HepG2 (cell line): Measurements from ENCODE around the gene MEPCE. TPM values are rescaled to one million over a fixed set of nuclear protein-coding genes. Genes with fewer than 3 reads are reported as not detected.

Experiments
- ATAC-seq: fragments of 200-7000 bp; cut with Tn5 transposase; 3 replicates; pipeline ENCODE4 v1.9.1; 2020; ENCODE audit warnings: mild to moderate bottlenecking, moderate library complexity
- BruUV-seq: library from RNA; stranded (reverse); fragments of 400-500 nt; replicated peaks from 2 replicates; lab custom pipeline; 2021; lab: Mats Ljungman, UMichigan
- CTCF ChIA-PET: fragments of 300-600 bp; formaldehyde crosslinking; extraction: SDS; loops from one replicate; lab custom pipeline; 2021; ENCODE audit warnings: low total read pairs, inconsistent platforms, low intra/inter-chr PET ratio; lab: Yijun Ruan, JAX
- POLR2A ChIA-PET: fragments of 350-600 bp; sonication (Branson Sonifier 250); formaldehyde crosslinking; loops from one replicate; lab custom pipeline; 2020; ENCODE audit warnings: antibody characterized with exemption, inconsistent platforms; lab: Yijun Ruan, JAX
- DNase-seq: peaks from one replicate; pipeline ENCODE4 v3.0.0-alpha.2; 2015; ENCODE audit warnings: low spot score
- FAIRE-seq: peaks from 3 replicates; lab custom pipeline; 2011; peaks lifted over from hg19 to GRCh38; lab: Jason Lieb, UNC
- H2AFZ ChIP-seq: one replicate; pipeline ENCODE4 v1.6.1; 2011; ENCODE audit warnings: low read length, inconsistent platforms
- H3K27ac ChIP-seq: fragments of 300-600 bp; 3 replicates; pipeline ENCODE4 v1.8.0; 2011; ENCODE audit warnings: mixed run types, mild to moderate bottlenecking, mixed read lengths, low read length, inconsistent platforms; ENCODE audit not compliant: insufficient read depth; ENCODE audit errors: extremely low read length
- H3K27me3 ChIP-seq, 2 experiments: fragments of 200-600 bp in 1 of 2; 2 replicates in 1 of 2; 3 replicates in 1 of 2; pipeline versions ENCODE4 v1.6.0 to v1.8.0; 2011; ENCODE audit warnings: low read length in 2 of 2, mild to moderate bottlenecking in 2 of 2, moderate library complexity in 2 of 2, inconsistent platforms in 1 of 2; ENCODE audit not compliant: insufficient read depth in 2 of 2, control insufficient read depth in 1 of 2
- H3K36me3 ChIP-seq, 2 experiments: fragments of 200-600 bp in 1 of 2; replicated peaks in 1 of 2; 2 replicates in 1 of 2; 3 replicates in 1 of 2; pipeline versions ENCODE4 v1.5.1 to v1.8.0; 2011; ENCODE audit warnings: low read length in 2 of 2, inconsistent platforms in 1 of 2; ENCODE audit not compliant: insufficient read depth in 2 of 2, control insufficient read depth in 1 of 2
- H3K4me1 ChIP-seq: 2 replicates; pipeline ENCODE4 v1.5.1; 2012; ENCODE audit warnings: low read length, inconsistent platforms; ENCODE audit not compliant: insufficient read depth
- H3K4me2 ChIP-seq: 2 replicates; pipeline ENCODE4 v1.6.0; 2011; ENCODE audit warnings: low read depth, low read length, inconsistent platforms
- H3K4me3 ChIP-seq, 3 experiments: fragments of 200-600 bp in 1 of 3; sonication (generic), shearing (Covaris generic) in 1 of 3; replicated peaks in 1 of 3; 2 replicates each; pipeline ENCODE4 v1.5.1; 2011 to 2016; ENCODE audit warnings: low read length in 3 of 3, inconsistent platforms in 2 of 3, low read depth in 2 of 3, mild to moderate bottlenecking in 2 of 3, control low read depth in 1 of 3, mixed read lengths in 1 of 3; ENCODE audit not compliant: insufficient read depth in 1 of 3
- H3K79me2 ChIP-seq: one replicate; pipeline ENCODE4 v1.6.1; 2011; ENCODE audit warnings: low read length, inconsistent platforms; ENCODE audit not compliant: insufficient read depth
- H3K9ac ChIP-seq: 2 replicates; pipeline ENCODE4 v1.6.0; 2011; ENCODE audit warnings: mild to moderate bottlenecking, low read depth, low read length, inconsistent platforms; ENCODE audit not compliant: insufficient read depth
- H3K9me3 ChIP-seq: 2 replicates; pipeline ENCODE4 v1.5.1; 2012; ENCODE audit warnings: mild to moderate bottlenecking, low read length
- H4K20me1 ChIP-seq: 2 replicates; pipeline ENCODE4 v1.6.0; 2011; ENCODE audit warnings: inconsistent platforms, mild to moderate bottlenecking, low read length, moderate library complexity; ENCODE audit not compliant: insufficient read depth
- ATF5 ChIP-seq: sonication (generic); formaldehyde crosslinking; IDR thresholded peaks from 2 replicates; pipeline ENCODE4 v1.4.0; 2020; ENCODE audit warnings: mild to moderate bottlenecking, low read depth, missing genetic modification reagents
- CBFB ChIP-seq: sonication (generic); formaldehyde crosslinking; IDR thresholded peaks from 2 replicates; pipeline ENCODE4 v1.4.0; 2020; ENCODE audit warnings: missing genetic modification reagents
- ETV6 ChIP-seq: sonication (generic); formaldehyde crosslinking; conservative IDR thresholded peaks from 2 replicates; pipeline ENCODE4 v1.4.0; 2020; ENCODE audit warnings: missing genetic modification reagents
- FOXP4 ChIP-seq: sonication (generic); formaldehyde crosslinking; IDR thresholded peaks from 2 replicates; pipeline ENCODE4 v1.4.0; 2020; ENCODE audit warnings: missing genetic modification reagents
- MED13 ChIP-seq: sonication (generic); formaldehyde crosslinking; IDR thresholded peaks from 2 replicates; pipeline ENCODE4 v1.5.0; 2020; ENCODE audit warnings: missing genetic modification reagents
- POLR2G ChIP-seq: fragments of 200-400 bp; formaldehyde crosslinking; IDR thresholded peaks from 2 replicates; pipeline ENCODE4 v1.6.1; 2018; ENCODE audit warnings: mild to moderate bottlenecking, low read depth, low read length, moderate library complexity
- ZFP62 ChIP-seq: sonication (generic); formaldehyde crosslinking; IDR thresholded peaks from 2 replicates; pipeline ENCODE4 v1.4.0; 2020; ENCODE audit warnings: missing genetic modification reagents
- ZNF136 ChIP-seq: sonication (generic); formaldehyde crosslinking; IDR thresholded peaks from 2 replicates; pipeline ENCODE4 v1.8.1; 2022; ENCODE audit warnings: low read depth, mild to moderate bottlenecking, moderate library complexity, missing genetic modification reagents
- ZNF510 ChIP-seq: sonication (generic); formaldehyde crosslinking; IDR thresholded peaks from 2 replicates; pipeline ENCODE4 v1.4.0; 2020; ENCODE audit warnings: low read depth, mild to moderate bottlenecking, missing genetic modification reagents
- ZNF562 ChIP-seq: sonication (generic); formaldehyde crosslinking; IDR thresholded peaks from 2 replicates; pipeline ENCODE4 v1.8.0; 2022; ENCODE audit warnings: missing genetic modification reagents, borderline replicate concordance
- ZNF674 ChIP-seq: sonication (generic); formaldehyde crosslinking; IDR thresholded peaks from 2 replicates; pipeline ENCODE4 v1.5.0; 2020; ENCODE audit warnings: low read depth, mild to moderate bottlenecking, missing genetic modification reagents
- WGBS: methylation state at CpG from one replicate; pipeline ENCODE4 v1.1.6; 2017; ENCODE audit warnings: low lambda C conversion rate; 5-methylcytosine and 5-hydroxymethylcytosine counted together
- in situ Hi-C: cut with HindIII; loops from 2 replicates; pipeline ENCODE4 v1.10.0; 2017; ENCODE audit warnings: low pct_unique_long_range_greater_than_20kb; ENCODE audit not compliant: extremely low pct_ligation_motif_present
- intact Hi-C: fragments of 100-400 bp; cut with micrococcal nuclease; formaldehyde crosslinking; loops from one replicate; pipeline ENCODE4 v1.10.0; 2022; ENCODE audit not compliant: unreplicated experiment
- polyA plus RNA-seq, 8 experiments: library from polyadenylated mRNA; depleted of rRNA in 3 of 8; stranded (reverse) in 7 of 8; unstranded in 1 of 8; fragments of >200 nt; fragmentation: Illumina TruSeq in 4 of 8; extraction: Trizol in 4 of 8; gene quantifications; 2 replicates each; pipeline versions ENCODE4 v1.2.1 to v1.2.3, GENCODE V29; 2011 to 2016; ENCODE audit warnings: low read depth in 4 of 8, missing spikeins in 1 of 8, mixed read lengths in 1 of 8; ENCODE audit not compliant: insufficient read depth in 1 of 8
- total RNA-seq, 5 experiments: library from RNA; depleted of rRNA; stranded (reverse); fragments of >200 nt; fragmentation: Illumina TruSeq; extraction: Trizol; gene quantifications; 2 replicates each; pipeline ENCODE4 v1.2.3, GENCODE V29; 2016; ENCODE audit warnings: low read depth in 1 of 5
- TF ChIP-seq, protein P1 (sequence below): sonication (generic); formaldehyde crosslinking; IDR thresholded peaks from 2 replicates; pipeline ENCODE4 v1.5.0; 2020; ENCODE audit warnings: missing genetic modification reagents
- TF ChIP-seq, protein P2 (sequence below): IDR thresholded peaks from 2 replicates; pipeline ENCODE4 v1.6.1; 2016; ENCODE audit warnings: control low read depth

MEPCE gene
- total and polyA plus RNA-seq, 2 of the 13 experiments (the other 11 are each of a cell fraction or from before 2014, with no cell fraction given), result 12.3 to 26.0 TPM

- Histone ChIP-seq H3K79me2 (no peaks in the 10 kb centered on the region), H3K36me3 (no peaks in the 10 kb centered on the region), H3K4me2 (no peak overlapping the region), H2AFZ (no peak overlapping the region), H3K27me3 (peaks cover 0 to 2% of the 10 kb centered on the region in 2 experiments; a peak in 1 of 5 replicates), H4K20me1 (no peaks in the 10 kb centered on the region), H3K9ac (no peak overlapping the region), H3K4me3 (no peak overlapping the region), H3K4me1 (peaks cover 22% of the 10 kb centered on the region), H3K27ac (no peak overlapping the region), H3K9me3 (no peaks in the 10 kb centered on the region)
- 59% methylated on average over 2 of the region's 2 CpGs for WGBS
- in situ Hi-C loops (loop anchor here (10.0 kb wide), 1 partner anchor 230 kb away; the partner anchor contains the start of gene GIGYF1), intact Hi-C loops (loop anchor here (5.0 kb wide), 1 partner anchor 98 kb away; no protein-coding TSS in a partner anchor)
- no TSS peak for BruUV-seq
- DNase-seq (no peak), ATAC-seq (no peak), FAIRE-seq (no peak)
- CTCF ChIA-PET, result interaction anchor here (0.9 to 2.1 kb wide), 2 partner anchors 18 to 95 kb away, joined by 3 to 8 read pairs; partner anchors contain the start of gene NYAP1
- POLR2A ChIA-PET, result interaction anchor here (1.1 to 1.6 kb wide), 2 partner anchors 36 to 122 kb away, joined by 3 to 8 read pairs; partner anchors contain the start of genes FBXO24 and ZCWPW1
- TF ChIP-seq MED13 (CRISPR knock-in tag) (no peak), ATF5 (no peak), ZNF136 (no peak), ZNF510 (CRISPR knock-in tag) (no peak), ZNF562 (no peak), ZNF674 (CRISPR knock-in tag) (no peak), FOXP4 (CRISPR knock-in tag) (no peak), POLR2G (no peak), ETV6 (no peak), CBFB (no peak), ZFP62 (no peak)
- TF ChIP-seq, protein P1, sequence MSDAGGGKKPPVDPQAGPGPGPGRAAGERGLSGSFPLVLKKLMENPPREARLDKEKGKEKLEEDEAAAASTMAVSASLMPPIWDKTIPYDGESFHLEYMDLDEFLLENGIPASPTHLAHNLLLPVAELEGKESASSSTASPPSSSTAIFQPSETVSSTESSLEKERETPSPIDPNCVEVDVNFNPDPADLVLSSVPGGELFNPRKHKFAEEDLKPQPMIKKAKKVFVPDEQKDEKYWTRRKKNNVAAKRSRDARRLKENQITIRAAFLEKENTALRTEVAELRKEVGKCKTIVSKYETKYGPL (CRISPR knock-in tag), result no peak
- TF ChIP-seq, protein P2, sequence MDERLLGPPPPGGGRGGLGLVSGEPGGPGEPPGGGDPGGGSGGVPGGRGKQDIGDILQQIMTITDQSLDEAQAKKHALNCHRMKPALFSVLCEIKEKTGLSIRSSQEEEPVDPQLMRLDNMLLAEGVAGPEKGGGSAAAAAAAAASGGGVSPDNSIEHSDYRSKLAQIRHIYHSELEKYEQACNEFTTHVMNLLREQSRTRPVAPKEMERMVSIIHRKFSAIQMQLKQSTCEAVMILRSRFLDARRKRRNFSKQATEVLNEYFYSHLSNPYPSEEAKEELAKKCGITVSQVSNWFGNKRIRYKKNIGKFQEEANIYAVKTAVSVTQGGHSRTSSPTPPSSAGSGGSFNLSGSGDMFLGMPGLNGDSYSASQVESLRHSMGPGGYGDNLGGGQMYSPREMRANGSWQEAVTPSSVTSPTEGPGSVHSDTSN, result no peak
Measured at GRCh38 chr7:100464791-100465190, 35.2 kb downstream of the MEPCE start.
